Astrocyte (in vitro differentiated cells and primary cell): ENCODE results near the gene STK39.

Experiments used
- EZH2 ChIP-seq: IDR thresholded peaks from 2 replicates; pipeline ENCODE4 v1.6.1; 2012; ENCODE audit warnings: mild to moderate bottlenecking, low read length, inconsistent platforms; ENCODE audit not compliant: insufficient read depth
- TF ChIP-seq, protein P1 (sequence below): IDR thresholded peaks from 2 replicates; pipeline ENCODE4 v1.5.1; 2011; ENCODE audit warnings: low read depth, mild to moderate bottlenecking, inconsistent platforms, low read length, moderate library complexity; ENCODE audit not compliant: insufficient read depth

DNA sequence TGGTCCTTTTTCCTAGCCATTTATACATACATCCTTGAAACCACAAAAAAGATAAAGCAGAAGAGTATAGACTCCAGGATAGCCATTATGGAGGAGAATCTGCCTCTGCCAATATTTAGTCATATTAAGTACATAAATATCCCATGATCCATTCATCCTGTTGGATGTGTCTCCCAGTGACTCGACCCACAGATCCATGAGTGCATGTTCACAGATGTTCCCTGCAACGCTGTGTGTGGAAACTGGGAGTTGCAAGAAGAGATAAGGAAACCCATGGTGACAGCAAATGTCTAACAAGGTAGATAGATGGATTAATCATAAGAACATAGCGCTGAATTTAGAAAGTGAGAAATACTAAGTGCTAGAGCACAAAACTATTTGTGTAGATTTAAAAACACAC is 34.5 kb downstream of the STK39 start:
- TF ChIP-seq, protein P1, sequence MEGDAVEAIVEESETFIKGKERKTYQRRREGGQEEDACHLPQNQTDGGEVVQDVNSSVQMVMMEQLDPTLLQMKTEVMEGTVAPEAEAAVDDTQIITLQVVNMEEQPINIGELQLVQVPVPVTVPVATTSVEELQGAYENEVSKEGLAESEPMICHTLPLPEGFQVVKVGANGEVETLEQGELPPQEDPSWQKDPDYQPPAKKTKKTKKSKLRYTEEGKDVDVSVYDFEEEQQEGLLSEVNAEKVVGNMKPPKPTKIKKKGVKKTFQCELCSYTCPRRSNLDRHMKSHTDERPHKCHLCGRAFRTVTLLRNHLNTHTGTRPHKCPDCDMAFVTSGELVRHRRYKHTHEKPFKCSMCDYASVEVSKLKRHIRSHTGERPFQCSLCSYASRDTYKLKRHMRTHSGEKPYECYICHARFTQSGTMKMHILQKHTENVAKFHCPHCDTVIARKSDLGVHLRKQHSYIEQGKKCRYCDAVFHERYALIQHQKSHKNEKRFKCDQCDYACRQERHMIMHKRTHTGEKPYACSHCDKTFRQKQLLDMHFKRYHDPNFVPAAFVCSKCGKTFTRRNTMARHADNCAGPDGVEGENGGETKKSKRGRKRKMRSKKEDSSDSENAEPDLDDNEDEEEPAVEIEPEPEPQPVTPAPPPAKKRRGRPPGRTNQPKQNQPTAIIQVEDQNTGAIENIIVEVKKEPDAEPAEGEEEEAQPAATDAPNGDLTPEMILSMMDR, result no peak
- TF ChIP-seq EZH2, result no peak
